Neural progenitor cell (in vitro differentiated cells): Measurements from ENCODE around the gene GJA8. TPM values are rescaled to one million over a fixed set of nuclear protein-coding genes. Genes with fewer than 3 reads are reported as not detected.
A peak's percentile ranks its signal among the peaks of the same experiment; 100 is the strongest.
"Not testable (repeated sequence)": the region's sequence is repeated elsewhere in the genome, so short reads cannot be mapped to it uniquely, and the experiment has no call there.

Source experiments
- DNase-seq: peaks from one replicate; pipeline ENCODE4 v3.0.0-alpha.2; 2016; ENCODE audit warnings: low spot score
- H2AFZ ChIP-seq: fragments of 200-600 bp; sonication (generic); replicated peaks from 2 replicates; pipeline ENCODE4 v1.6.1; 2016; ENCODE audit warnings: antibody characterized with exemption
- H3F3A ChIP-seq: fragments of 200-600 bp; sonication (generic); 2 replicates; pipeline ENCODE4 v1.6.1; 2016; ENCODE audit warnings: antibody characterized with exemption, low read depth
- H3K27ac ChIP-seq: fragments of 200-600 bp; sonication (generic); 2 replicates; pipeline ENCODE4 v1.5.1; 2016; ENCODE audit warnings: mild to moderate bottlenecking
- H3K27me3 ChIP-seq: fragments of 200-600 bp; sonication (generic); 2 replicates; pipeline ENCODE4 v1.6.1; 2016; ENCODE audit warnings: mild to moderate bottlenecking, moderate library complexity
- H3K36me3 ChIP-seq: fragments of 200-600 bp; sonication (generic); 2 replicates; pipeline ENCODE4 v1.5.1; 2016
- H3K4me1 ChIP-seq: fragments of 200-600 bp; sonication (generic); 2 replicates; pipeline ENCODE4 v1.6.1; 2016; ENCODE audit warnings: mixed run types
- H3K4me2 ChIP-seq: fragments of 200-600 bp; sonication (generic); 2 replicates; pipeline ENCODE4 v1.6.1; 2016
- H3K4me3 ChIP-seq: fragments of 200-600 bp; sonication (generic); 2 replicates; pipeline ENCODE4 v1.5.1; 2016
- H3K79me2 ChIP-seq: fragments of 200-600 bp; sonication (generic); 2 replicates; pipeline ENCODE4 v1.6.1; 2016; ENCODE audit warnings: low read depth
- H3K9ac ChIP-seq: fragments of 200-600 bp; sonication (generic); 2 replicates; pipeline ENCODE4 v1.6.1; 2016
- H3K9me3 ChIP-seq: fragments of 200-600 bp; sonication (generic); 2 replicates; pipeline ENCODE4 v1.5.1; 2016; ENCODE audit warnings: low read depth
- H4K20me1 ChIP-seq: fragments of 200-600 bp; sonication (generic); 2 replicates; pipeline ENCODE4 v1.6.1; 2016; ENCODE audit warnings: low read depth
- H3K27ac Mint-ChIP-seq: 3 replicates; pipeline ENCODE4 v1.8.0; 2021; ENCODE audit warnings: mixed read lengths
- H3K27me3 Mint-ChIP-seq: 2 replicates; pipeline ENCODE4 v1.8.0; 2022; ENCODE audit warnings: low read depth, mild to moderate bottlenecking, inconsistent platforms, moderate library complexity, mixed read lengths; ENCODE audit not compliant: insufficient read depth
- H3K36me3 Mint-ChIP-seq: 3 replicates; pipeline ENCODE4 v1.8.0; 2021; ENCODE audit warnings: mixed read lengths
- H3K4me1 Mint-ChIP-seq: 3 replicates; pipeline ENCODE4 v1.8.0; 2021; ENCODE audit warnings: mixed read lengths
- H3K4me3 Mint-ChIP-seq: 3 replicates; pipeline ENCODE4 v1.8.0; 2021; ENCODE audit warnings: mild to moderate bottlenecking, moderate library complexity, mixed read lengths
- H3K9me3 Mint-ChIP-seq: 3 replicates; pipeline ENCODE4 v1.8.0; 2020; ENCODE audit warnings: mixed read lengths
- CTCF ChIP-seq: fragments of 200-600 bp; sonication (generic); IDR thresholded peaks from 2 replicates; pipeline ENCODE4 v1.5.1; 2017; ENCODE audit warnings: antibody characterized with exemption, mild to moderate bottlenecking
- EZH2 ChIP-seq: fragments of 200-600 bp; sonication (generic); IDR thresholded peaks from 2 replicates; pipeline ENCODE4 v1.6.1; 2017; ENCODE audit warnings: antibody characterized with exemption, mild to moderate bottlenecking, moderate library complexity
- EZH2phosphoT487 ChIP-seq: fragments of 200-600 bp; sonication (generic); IDR thresholded peaks from 2 replicates; pipeline ENCODE4 v1.6.1; 2017; ENCODE audit warnings: antibody characterized with exemption
- total RNA-seq: library from RNA; depleted of rRNA; stranded (reverse); fragments of >200 nt; gene quantifications from 2 replicates; pipeline ENCODE4 v1.2.3, GENCODE V29; 2015; ENCODE audit warnings: low replicate concordance

GJA8 gene
- total RNA-seq = not detected in 2 replicates

GRCh38 chr1:147902253-147902845 lies at the start of gene GJA8:
Gene GJA8 (plus strand): TSS chr1:147902795. CDS start chr1:147907956, 5,161 bp downstream.
- TF ChIP-seq CTCF (no peak), EZH2 (no peak), EZH2phosphoT487 (no peak)

GRCh38 chr1:147853391-147853790 lies 49.2 kb upstream of the GJA8 start:
- Histone ChIP-seq H3F3A (no peaks in the 10 kb centered on the region), H3K79me2 (no peaks in the 10 kb centered on the region), H3K9ac (no peak overlapping the region), H3K36me3 (no peaks in the 10 kb centered on the region), H3K9me3 (no peaks in the 10 kb centered on the region), H3K4me2 (no peak overlapping the region), H2AFZ (no peak overlapping the region), H3K27me3 (no peaks in the 10 kb centered on the region), H4K20me1 (no peaks in the 10 kb centered on the region), H3K4me3 (no peak overlapping the region), H3K4me1 (peaks cover 7% of the 10 kb centered on the region), H3K27ac (no peak overlapping the region)
- TF ChIP-seq CTCF = no peak
- TF ChIP-seq EZH2 = no peak
- TF ChIP-seq EZH2phosphoT487 = no peak
- Mint-ChIP-seq H3K4me3 (no peak overlapping the region), H3K36me3 (no peaks in the 10 kb centered on the region), H3K27ac (no peak overlapping the region), H3K27me3 (peaks cover 3% of the 10 kb centered on the region), H3K4me1 (peaks cover 30% of the 10 kb centered on the region), H3K9me3 (peaks cover 11% of the 10 kb centered on the region)
- no peak for DNase-seq

More at GRCh38 chr1:147902253-147902845, at the start of gene GJA8:
- H4K20me1 ChIP-seq = peaks cover 4% of the 10 kb centered on the region
- no peak for DNase-seq
- H3K9ac ChIP-seq = no peak within 1 kb of the TSS
- no peaks in the 10 kb centered on the region for H3K9me3 Mint-ChIP-seq
- H3K79me2 ChIP-seq = no peaks in the 10 kb centered on the region
- no peaks in the 10 kb centered on the region for H3K36me3 Mint-ChIP-seq
- H3K27me3 Mint-ChIP-seq = peaks cover 9% of the 10 kb centered on the region
- no peaks in the 10 kb centered on the region for H3K36me3 ChIP-seq
- no peak within 1 kb of the TSS for H3K27ac Mint-ChIP-seq
- H3K4me1 ChIP-seq = peaks cover 8% of the 10 kb centered on the region
- H3F3A ChIP-seq = no peaks in the 10 kb centered on the region
- H3K27ac ChIP-seq = no peak within 1 kb of the TSS
- H3K4me1 Mint-ChIP-seq = peaks cover 27% of the 10 kb centered on the region
- no peaks in the 10 kb centered on the region for H3K27me3 ChIP-seq
- peak within 1 kb of the TSS; percentile 18 for H2AFZ ChIP-seq
- H3K4me3 Mint-ChIP-seq = no peak within 1 kb of the TSS
- no peak within 1 kb of the TSS for H3K4me3 ChIP-seq
- H3K4me2 ChIP-seq = no peak within 1 kb of the TSS
- no peaks in the 10 kb centered on the region for H3K9me3 ChIP-seq

- not testable (repeated sequence) for H3K79me2 ChIP-seq, H3K4me1 ChIP-seq, DNase-seq, H3K4me3 ChIP-seq, H3K4me3 Mint-ChIP-seq, H3K9me3 ChIP-seq, H3F3A ChIP-seq, H3K27ac ChIP-seq, H3K27me3 Mint-ChIP-seq, H4K20me1 ChIP-seq, H3K27me3 ChIP-seq, H3K27ac Mint-ChIP-seq, H2AFZ ChIP-seq, H3K36me3 ChIP-seq, H3K4me2 ChIP-seq, H3K9ac ChIP-seq, H3K36me3 Mint-ChIP-seq
- H3K9me3 Mint-ChIP-seq = peaks cover 14% of the 10 kb centered on the region
- peaks cover 21% of the 10 kb centered on the region for H3K4me1 Mint-ChIP-seq
Observed at GRCh38 chr1:147854989-147855388, 47.6 kb upstream of the GJA8 start.

- Mint-ChIP-seq H3K9me3 (peaks cover 14% of the 10 kb centered on the region), H3K4me1 (peaks cover 16% of the 10 kb centered on the region)
- not testable (repeated sequence) for H3K4me2 ChIP-seq, H3F3A ChIP-seq, H3K27ac ChIP-seq, H3K27me3 ChIP-seq, H3K4me3 Mint-ChIP-seq, DNase-seq, H3K36me3 ChIP-seq, H2AFZ ChIP-seq, H3K9ac ChIP-seq, H3K4me1 ChIP-seq, H4K20me1 ChIP-seq, H3K79me2 ChIP-seq, H3K27me3 Mint-ChIP-seq, H3K27ac Mint-ChIP-seq, H3K4me3 ChIP-seq, H3K9me3 ChIP-seq, H3K36me3 Mint-ChIP-seq
Observed at GRCh38 chr1:147855996-147856395, 46.6 kb upstream of the GJA8 start.

GRCh38 chr1:147867204-147867603 lies 35.4 kb upstream of the GJA8 start:
- not testable (repeated sequence) for H3K4me3 ChIP-seq, H3K27me3 ChIP-seq, H3K27ac Mint-ChIP-seq, H2AFZ ChIP-seq, H3K9ac ChIP-seq, H3K4me1 ChIP-seq, H3K4me3 Mint-ChIP-seq, H3K27ac ChIP-seq, H3K79me2 ChIP-seq, H3K36me3 ChIP-seq, H4K20me1 ChIP-seq, H3K4me2 ChIP-seq, H3K4me1 Mint-ChIP-seq, H3K27me3 Mint-ChIP-seq, DNase-seq, H3K9me3 ChIP-seq, H3K36me3 Mint-ChIP-seq, H3F3A ChIP-seq
- H3K9me3 Mint-ChIP-seq = peaks cover 14% of the 10 kb centered on the region
